Neural cell (in vitro differentiated cells): ENCODE data around the gene TAOK3.

Source experiments
- EP300 ChIP-seq: fragments of 450-650 bp; conservative IDR thresholded peaks from 2 replicates; pipeline ENCODE4 v1.6.1; 2014; ENCODE audit warnings: antibody characterized with exemption, mild to moderate bottlenecking, moderate library complexity; ENCODE audit not compliant: poor library complexity, severe bottlenecking
- EZH2 ChIP-seq: fragments of 200-600, 300-800 bp; shearing (Covaris generic), sonication (generic); IDR thresholded peaks from 2 replicates; pipeline ENCODE4 v1.6.1; 2014; ENCODE audit warnings: antibody characterized with exemption, low read length, borderline replicate concordance, mild to moderate bottlenecking; ENCODE audit not compliant: insufficient read depth, poor library complexity, severe bottlenecking
- MXI1 ChIP-seq: fragments of 450-650 bp; conservative IDR thresholded peaks from 2 replicates; pipeline ENCODE4 v1.6.1; 2014; ENCODE audit warnings: antibody characterized with exemption, mild to moderate bottlenecking; ENCODE audit not compliant: poor library complexity, severe bottlenecking
- POLR2AphosphoS5 ChIP-seq: IDR thresholded peaks from 2 replicates; pipeline ENCODE4 v1.6.1; 2012
- TF ChIP-seq, protein P1 (sequence below): fragments of 450-650 bp; IDR thresholded peaks from 2 replicates; pipeline ENCODE4 v1.5.1; 2014; ENCODE audit warnings: antibody characterized with exemption, mild to moderate bottlenecking, moderate library complexity; ENCODE audit not compliant: poor library complexity, severe bottlenecking

GRCh38 chr12:118148287-118148686, 224.4 kb downstream of the TAOK3 start:
- TF ChIP-seq, protein P1, sequence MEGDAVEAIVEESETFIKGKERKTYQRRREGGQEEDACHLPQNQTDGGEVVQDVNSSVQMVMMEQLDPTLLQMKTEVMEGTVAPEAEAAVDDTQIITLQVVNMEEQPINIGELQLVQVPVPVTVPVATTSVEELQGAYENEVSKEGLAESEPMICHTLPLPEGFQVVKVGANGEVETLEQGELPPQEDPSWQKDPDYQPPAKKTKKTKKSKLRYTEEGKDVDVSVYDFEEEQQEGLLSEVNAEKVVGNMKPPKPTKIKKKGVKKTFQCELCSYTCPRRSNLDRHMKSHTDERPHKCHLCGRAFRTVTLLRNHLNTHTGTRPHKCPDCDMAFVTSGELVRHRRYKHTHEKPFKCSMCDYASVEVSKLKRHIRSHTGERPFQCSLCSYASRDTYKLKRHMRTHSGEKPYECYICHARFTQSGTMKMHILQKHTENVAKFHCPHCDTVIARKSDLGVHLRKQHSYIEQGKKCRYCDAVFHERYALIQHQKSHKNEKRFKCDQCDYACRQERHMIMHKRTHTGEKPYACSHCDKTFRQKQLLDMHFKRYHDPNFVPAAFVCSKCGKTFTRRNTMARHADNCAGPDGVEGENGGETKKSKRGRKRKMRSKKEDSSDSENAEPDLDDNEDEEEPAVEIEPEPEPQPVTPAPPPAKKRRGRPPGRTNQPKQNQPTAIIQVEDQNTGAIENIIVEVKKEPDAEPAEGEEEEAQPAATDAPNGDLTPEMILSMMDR = no peak
- TF ChIP-seq MXI1 (no peak), EZH2 (no peak), EP300 (no peak), POLR2AphosphoS5 (no peak)
